Endometrial microvascular endothelial cells (primary cell): ENCODE measurements around the gene MMD2. TPM values are rescaled to one million over a fixed set of nuclear protein-coding genes. Genes with fewer than 3 reads are reported as not detected.
"Not testable (repeated sequence)": the region's sequence is repeated elsewhere in the genome, so short reads cannot be mapped to it uniquely, and the experiment has no call there.

Experiments
- in situ Hi-C: cut with HindIII; loops from 2 replicates; pipeline ENCODE4 v1.10.0; 2017; ENCODE audit warnings: low sequenced_read_pairs, low pct_unique_long_range_greater_than_20kb; ENCODE audit errors: inconsistent ontology term
- total RNA-seq: library from RNA; depleted of rRNA; stranded (reverse); fragments of >200 nt; gene quantifications from one replicate; pipeline ENCODE4 v1.2.3, GENCODE V29; 2015; ENCODE audit errors: inconsistent ontology term

Gene MMD2, protein sequence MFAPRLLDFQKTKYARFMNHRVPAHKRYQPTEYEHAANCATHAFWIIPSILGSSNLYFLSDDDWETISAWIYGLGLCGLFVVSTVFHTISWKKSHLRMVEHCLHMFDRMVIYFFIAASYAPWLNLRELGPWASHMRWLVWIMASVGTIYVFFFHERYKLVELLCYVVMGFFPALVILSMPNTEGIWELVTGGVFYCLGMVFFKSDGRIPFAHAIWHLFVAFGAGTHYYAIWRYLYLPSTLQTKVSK
- total RNA-seq = not detected

DNA sequence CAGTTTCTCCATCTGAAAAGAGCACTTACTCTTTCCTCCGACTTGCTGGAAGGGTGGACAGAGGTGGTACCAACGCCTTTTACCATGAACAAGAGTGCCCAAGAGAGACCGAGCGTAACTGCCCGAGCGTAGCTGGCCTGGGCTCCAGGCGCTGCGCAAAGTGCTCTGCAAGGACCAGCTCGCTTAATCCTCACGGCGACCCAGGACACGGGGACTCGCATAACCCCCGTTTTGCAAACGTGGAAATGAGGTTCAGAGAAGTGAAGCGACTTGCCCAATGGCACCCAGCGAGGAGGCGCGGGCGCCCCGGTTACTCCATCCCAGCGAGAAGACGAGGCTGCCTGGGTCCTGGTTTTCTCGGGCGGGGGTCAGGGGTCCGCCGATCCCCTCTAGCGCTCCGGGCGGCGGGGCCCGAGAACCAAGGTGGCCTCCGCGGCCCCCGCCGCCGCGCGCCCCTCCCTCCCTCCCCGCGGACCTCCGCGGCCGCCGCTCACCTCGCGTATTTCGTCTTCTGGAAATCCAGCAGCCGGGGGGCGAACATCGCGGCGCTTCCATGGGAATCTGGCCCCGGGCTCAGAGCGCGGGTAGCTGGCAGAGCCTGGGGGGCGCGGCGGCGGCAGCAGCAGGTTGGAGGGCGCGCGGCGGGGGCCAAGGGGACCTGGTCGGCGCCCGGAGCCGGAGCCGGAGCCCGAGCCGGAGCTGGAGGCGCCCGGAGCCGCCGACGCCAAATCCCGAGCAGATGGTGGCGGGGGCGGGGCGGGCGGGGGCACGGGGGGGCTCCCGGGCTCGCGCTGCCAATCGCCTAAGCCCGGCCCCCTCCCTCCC, at the start of gene MMD2:
MMD2 (minus strand) TSS at position 711 of the 825 bp plus-strand sequence; CDS start at position 541, 170 bp downstream.
- in situ Hi-C loops = no loop called here

GRCh38 chr7:5005066-5005465, 46.1 kb upstream of the MMD2 start:
- in situ Hi-C loops = no loop called here

GRCh38 chr7:5001911-5002310, 42.9 kb upstream of the MMD2 start:
- in situ Hi-C loops = no loop called here

- in situ Hi-C loops = no loop called here
Measured at GRCh38 chr7:5001003-5001402, 42.0 kb upstream of the MMD2 start.

DNA sequence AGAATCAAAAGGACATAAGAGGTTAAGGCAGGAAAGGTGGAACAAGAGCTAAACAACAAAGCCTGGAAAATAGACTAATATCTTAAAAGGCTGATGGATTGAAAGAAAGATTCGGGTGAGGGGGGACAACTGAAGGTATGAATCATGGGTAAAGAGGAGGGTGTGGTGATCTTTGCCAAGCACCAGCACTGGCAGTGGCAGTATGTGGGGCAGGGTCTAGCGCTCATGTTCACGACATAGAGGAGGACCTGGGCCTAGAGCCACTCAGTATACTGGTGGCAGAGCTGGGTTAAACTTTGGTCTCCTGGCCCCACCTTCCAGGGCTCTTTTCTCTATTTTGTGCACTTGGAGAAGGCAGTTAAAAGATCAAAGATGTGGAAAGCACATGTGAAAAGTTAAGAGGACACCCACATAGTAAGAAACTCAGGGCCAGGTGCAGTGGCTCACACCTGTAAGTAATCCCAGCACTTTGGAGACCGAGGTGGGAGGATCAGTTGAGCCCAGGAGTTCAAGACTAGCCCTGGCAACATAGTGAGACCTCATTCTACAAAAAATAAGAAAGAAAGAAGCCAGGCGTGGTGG, 40.5 kb upstream of the MMD2 start:
- in situ Hi-C loops = no loop called here

GRCh38 chr7:4998910-4999309, 39.9 kb upstream of the MMD2 start:
- in situ Hi-C loops = no loop called here

DNA sequence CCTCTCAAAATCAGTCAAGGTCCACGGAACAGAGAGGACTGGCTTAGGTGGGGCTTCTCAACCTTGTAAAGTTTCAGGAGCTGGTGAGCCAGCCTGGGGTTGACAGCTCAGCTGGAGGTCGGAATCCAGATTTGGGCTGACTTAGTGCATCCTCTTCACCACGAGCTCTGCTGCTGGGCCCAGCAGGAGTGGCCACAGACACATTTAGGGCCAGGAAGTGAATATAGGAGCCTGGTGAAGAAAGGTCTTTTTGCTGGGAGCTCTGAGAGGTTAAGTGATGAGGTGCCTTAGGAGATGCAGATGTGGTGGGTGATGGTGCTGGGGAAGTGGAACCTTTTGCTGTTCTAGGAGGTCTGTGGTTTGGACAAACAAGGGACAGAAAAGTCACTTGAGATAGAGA, 39.3 kb upstream of the MMD2 start:
- in situ Hi-C loops = no loop called here

- in situ Hi-C loops = no loop called here
Measured at GRCh38 chr7:4996696-4997222, 37.8 kb upstream of the MMD2 start.

DNA sequence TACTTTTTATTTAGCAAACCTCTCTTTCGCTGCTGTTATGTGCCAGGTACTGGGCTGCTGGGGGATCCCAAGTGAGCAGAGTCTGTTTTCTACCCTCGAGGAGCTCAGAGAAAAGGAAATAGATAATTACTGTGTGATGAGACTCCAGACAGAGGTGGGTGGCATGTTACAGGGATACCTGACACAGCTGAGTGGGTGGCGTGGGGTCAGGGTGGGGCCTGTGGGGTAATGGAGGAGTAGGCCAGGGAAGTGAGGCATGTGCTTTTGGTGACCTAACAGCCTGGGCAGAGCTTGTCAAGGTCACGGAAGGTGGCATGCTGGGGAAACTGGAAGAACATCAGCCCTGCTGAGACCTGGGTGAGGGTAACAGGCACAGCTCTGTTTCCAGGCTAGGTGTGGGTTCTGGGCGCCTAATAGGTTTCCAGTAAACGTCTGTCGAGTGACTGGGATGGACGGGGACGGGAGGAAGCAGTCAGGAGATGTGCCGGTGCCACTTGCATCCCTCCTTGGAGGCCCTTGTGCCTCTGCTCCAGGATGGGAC, 36.5 kb upstream of the MMD2 start:
- in situ Hi-C loops = no loop called here

DNA sequence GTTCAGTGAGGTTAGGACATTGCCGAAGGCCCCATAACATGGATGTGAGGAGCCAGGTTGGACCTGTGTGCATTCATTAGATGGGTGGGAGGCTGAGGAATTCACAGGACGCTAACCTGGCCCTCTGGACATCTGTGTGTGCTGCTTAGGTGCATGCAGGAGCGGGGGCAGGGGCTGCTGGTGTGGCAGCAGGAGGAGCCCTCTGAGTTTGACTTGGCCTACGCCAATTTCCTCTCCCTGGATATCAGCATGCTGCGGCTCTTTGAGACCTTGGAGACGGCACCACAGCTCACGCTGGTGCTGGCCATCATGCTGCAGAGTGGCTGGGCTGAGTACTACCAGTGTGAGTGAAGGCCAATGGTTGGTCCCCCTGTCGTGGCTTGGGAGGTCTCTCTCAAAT, 34.5 kb upstream of the MMD2 start:
- in situ Hi-C loops = no loop called here

DNA sequence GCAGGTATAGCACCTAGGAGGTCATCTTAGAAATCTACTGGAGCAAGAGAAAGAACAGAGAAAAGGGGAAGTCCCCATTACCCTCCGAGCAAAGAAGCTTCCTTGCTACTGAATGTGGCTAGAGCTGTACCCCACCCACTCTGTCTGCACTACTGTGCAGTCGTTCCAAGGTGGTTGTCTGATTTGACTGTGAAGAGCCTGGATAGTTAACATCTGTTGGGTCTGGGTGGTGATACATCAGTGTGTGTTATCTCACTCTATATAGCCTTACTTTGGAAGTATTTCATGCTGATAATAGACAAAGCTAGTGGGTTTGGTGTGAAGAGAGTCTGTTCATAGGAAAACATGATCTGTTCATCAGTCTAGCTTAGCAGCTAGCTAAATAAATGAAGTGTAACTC, 23.8 kb upstream of the MMD2 start:
- in situ Hi-C loops = not testable (repeated sequence)

DNA sequence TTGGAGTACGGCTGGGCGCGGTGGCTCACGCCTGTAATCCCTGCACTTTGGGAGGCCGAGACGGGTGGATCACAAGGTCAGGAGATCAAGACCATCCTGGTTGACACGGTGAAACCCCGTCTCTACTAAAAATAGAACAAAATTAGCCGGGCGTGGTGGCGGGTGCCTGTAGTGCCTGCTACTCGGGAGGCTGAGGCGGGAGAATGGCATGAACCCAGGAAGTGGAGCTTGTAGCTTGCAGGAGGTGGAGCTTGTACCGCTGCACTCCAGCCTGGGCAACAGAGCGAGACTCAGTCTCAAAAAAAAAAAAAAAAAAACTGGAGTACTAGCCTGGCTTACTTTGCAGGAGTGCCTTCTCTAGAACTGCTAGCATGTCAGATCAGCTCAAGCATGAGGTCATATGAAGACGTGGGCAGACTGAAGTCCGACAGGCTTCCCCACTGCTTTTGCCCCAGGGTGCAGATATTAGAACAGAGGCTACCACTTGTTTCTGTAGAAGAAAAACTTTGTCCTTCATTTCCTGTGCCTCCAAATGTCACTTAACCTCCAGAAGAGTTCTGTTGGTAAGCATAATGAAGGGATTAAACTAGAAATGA, 22.4 kb upstream of the MMD2 start:
- in situ Hi-C loops = not testable (repeated sequence)

GRCh38 chr7:4975626-4976025, 16.6 kb upstream of the MMD2 start:
- in situ Hi-C loops = not testable (repeated sequence)

GRCh38 chr7:4973728-4974198, 14.8 kb upstream of the MMD2 start:
- in situ Hi-C loops = no loop called here

DNA sequence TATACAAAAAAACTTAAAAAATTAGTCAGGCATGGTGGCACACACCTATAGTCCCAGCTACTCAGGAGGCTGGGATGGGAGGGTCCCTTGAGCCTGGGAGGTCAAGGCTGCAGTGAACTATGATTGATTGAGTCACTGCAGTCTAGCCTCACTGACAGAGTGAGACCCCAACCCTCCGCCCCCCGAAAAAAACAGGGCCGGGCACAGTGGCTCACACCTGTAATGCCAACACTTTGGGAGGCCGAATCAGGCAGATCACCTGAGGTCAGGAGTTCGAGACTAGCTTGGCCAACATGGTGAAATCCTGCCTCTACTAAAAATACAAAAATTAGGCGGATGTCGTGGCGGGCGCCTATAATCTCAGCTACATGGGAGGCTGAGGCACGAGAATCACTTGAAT, 13.5 kb upstream of the MMD2 start:
- in situ Hi-C loops = not testable (repeated sequence)

- in situ Hi-C loops = no loop called here
Measured at GRCh38 chr7:4965295-4966022, 6.5 kb upstream of the MMD2 start.

DNA sequence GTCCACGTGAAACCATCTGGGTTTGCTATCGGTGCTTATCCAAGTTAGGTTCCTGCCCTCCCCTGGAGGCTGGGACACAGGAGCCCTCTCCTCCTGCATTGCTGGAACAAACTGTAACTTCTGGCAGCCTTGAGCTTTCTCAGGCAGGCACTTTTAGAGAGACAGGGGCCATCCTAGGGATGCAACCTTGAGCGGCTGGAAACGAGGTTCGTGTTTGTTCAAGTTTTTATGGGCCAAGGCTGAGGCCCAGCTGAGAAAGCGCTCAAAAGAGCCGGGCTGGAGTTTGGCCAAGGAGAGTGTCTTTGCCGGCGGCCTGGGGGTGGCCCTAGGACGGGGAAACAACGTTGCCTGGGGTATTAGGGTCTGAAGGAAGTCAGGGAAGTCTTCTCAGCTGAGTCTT, 5.5 kb upstream of the MMD2 start:
- in situ Hi-C loops = no loop called here
